ENCODE results near the gene NAP1L5.

Gene NAP1L5

DNA sequence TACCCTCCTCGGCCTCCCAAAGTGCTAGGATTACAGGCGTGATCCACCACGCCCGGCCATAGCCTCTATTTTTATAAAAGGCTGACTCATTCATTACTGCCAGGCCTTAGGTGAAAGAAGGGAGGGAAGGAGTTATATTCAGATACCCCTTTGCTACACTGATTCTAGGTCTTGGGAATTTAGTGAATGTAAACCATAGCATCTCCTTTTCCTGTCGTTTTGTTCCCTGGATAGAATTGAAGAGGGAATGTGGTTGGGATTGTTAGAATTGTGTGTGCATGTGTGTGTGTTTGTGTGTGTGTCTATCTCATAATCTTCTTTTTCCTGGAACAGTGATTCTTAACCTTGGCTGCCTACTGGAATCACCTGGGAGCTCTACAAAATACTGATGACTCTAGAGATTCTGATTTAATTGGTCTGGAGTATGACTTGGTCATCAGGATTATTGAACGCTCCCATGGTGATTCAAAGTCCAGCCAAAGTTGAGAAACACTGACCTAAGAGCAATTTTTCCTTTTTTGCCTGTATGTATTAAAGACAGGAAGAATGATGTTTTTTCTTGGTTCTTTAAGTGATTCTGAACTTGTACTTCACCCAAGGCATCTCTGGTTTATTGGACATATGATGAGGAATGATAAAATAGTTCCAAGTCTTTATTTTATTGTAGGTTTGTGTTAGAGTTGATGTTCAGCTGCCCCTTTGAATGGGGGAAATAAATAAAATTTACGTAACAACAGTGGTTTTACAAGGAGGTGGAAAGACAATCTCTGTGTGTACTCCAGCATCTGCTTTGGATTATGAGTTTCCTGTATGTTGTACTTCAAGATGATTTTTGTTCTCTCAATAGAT lies 37.0 kb downstream of the NAP1L5 start:
- DNase-seq (ENCODE audit: low spot score): no peak

- no peak for DNase-seq (ENCODE audit: low spot score)
Measured at GRCh38 chr4:88659890-88660208, 37.8 kb downstream of the NAP1L5 start.

DNA sequence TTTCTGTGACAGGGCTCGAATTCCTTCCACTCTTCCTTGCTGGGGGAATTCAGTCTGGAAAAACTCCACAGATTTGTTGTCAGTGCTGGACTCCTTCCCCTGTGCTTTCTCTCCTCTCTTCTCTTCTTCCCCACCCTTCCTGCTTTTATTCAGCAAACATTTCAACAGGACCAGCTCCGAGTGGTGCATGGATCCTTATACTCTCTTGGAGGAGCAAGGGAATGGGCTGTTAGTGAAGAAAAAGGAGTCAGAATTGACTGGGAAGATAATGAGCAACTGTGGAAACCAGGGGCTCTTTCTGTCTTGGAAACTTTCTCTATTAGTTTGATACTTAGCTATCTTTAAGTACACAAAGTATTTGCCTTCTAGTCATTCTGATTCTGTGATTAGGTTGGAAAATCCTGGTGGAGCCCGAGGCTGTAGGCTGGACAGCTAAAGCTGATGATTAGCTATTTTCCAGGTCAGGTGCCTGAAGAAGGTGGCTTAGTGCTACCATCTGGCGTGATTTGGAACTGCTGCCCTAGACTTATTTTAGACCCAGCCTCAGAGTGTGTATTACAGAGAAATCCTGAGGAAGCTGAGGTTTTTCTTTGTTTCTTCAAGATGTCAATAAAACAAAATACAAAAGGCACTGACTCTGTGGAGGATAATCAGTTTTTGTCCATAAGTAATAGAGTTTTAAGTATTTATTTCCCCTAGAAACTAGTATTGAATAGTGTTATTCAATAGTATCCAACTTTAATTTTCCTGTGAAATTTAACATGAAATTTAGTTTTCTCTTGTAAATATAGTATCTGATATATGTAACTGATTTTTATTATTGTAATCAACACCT lies 38.4 kb downstream of the NAP1L5 start:
- peak; percentile 35 for DNase-seq (ENCODE audit: low spot score)

DNA sequence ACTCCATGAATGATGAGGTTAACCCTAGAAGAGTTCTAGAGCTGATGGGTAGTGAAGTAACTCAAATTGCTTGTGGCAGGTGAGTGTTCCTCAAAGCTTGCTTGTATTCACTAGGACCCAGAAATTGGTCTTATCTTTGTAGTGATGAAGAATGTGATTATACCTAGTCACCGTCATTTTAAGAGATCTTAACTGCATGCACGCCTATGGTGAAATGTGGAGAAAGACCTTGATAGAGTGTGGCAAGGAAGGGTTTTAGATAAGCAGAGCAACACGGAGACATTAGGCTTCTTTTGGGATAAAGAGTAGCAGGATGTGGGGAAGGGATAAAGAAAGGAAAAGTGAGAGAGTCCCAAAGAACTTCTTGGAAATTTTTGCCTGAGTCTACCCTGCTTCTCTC lies 42.4 kb downstream of the NAP1L5 start:
- DNase-seq (ENCODE audit: low spot score): no peak

- no peak for DNase-seq (ENCODE audit: low spot score)
Measured at GRCh38 chr4:88653371-88653946, 44.2 kb downstream of the NAP1L5 start.

- no peak for DNase-seq (ENCODE audit: low spot score)
Measured at GRCh38 chr4:88649716-88650115, 47.9 kb downstream of the NAP1L5 start.

- no peak for DNase-seq (ENCODE audit: low spot score)
Measured at GRCh38 chr4:88646528-88647280, 50.9 kb downstream of the NAP1L5 start.

GRCh38 chr4:88645994-88646393 lies 51.6 kb downstream of the NAP1L5 start:
- no peak for DNase-seq (ENCODE audit: low spot score)
